DMS 273 (cell line): ENCODE measurements around the gene COL6A1.

ENCODE experiments used
- DNase-seq: peaks from one replicate; lab custom pipeline; 2025; ENCODE audit not compliant: unreplicated experiment; lab: John Stamatoyannopoulos, UW

COL6A1 gene

GRCh38 chr21:45981151-45982091 is at the start of gene COL6A1:
Gene COL6A1 (plus strand): TSS chr21:45981770. CDS start chr21:45981851, 81 bp downstream.
- peak; percentile 87 for DNase-seq

GRCh38 chr21:45932922-45933502 is 48.6 kb upstream of the COL6A1 start:
- DNase-seq: no peak

- DNase-seq: no peak
Measured at GRCh38 chr21:45934085-45934484, 47.5 kb upstream of the COL6A1 start.

GRCh38 chr21:45934554-45934953 is 47.0 kb upstream of the COL6A1 start:
- no peak for DNase-seq

- DNase-seq: peak; percentile 80
Measured at GRCh38 chr21:45935628-45936027, 45.9 kb upstream of the COL6A1 start.

GRCh38 chr21:45937721-45938452 is 43.7 kb upstream of the COL6A1 start:
- DNase-seq: peak; percentile 93

GRCh38 chr21:45938453-45938755 is 43.2 kb upstream of the COL6A1 start:
- no peak for DNase-seq

- no peak for DNase-seq
Measured at GRCh38 chr21:45938811-45939520, 42.6 kb upstream of the COL6A1 start.

- no peak for DNase-seq
Measured at GRCh38 chr21:45939521-45940045, 42.0 kb upstream of the COL6A1 start.

- no peak for DNase-seq
Measured at GRCh38 chr21:45940091-45940490, 41.5 kb upstream of the COL6A1 start.

GRCh38 chr21:45940621-45941337 is 40.8 kb upstream of the COL6A1 start:
- DNase-seq: peak; percentile 35

GRCh38 chr21:45941338-45941710 is 40.2 kb upstream of the COL6A1 start:
- no peak for DNase-seq

- no peak for DNase-seq
Measured at GRCh38 chr21:45941717-45942546, 39.6 kb upstream of the COL6A1 start.

- DNase-seq: no peak
Measured at GRCh38 chr21:45942755-45943629, 38.6 kb upstream of the COL6A1 start.

- peak; percentile 31 for DNase-seq
Measured at GRCh38 chr21:45943630-45944540, 37.7 kb upstream of the COL6A1 start.

- DNase-seq: no peak
Measured at GRCh38 chr21:45944601-45945000, 37.0 kb upstream of the COL6A1 start.

GRCh38 chr21:45945066-45945867 is 36.3 kb upstream of the COL6A1 start:
- no peak for DNase-seq
